ENCODE results near the gene LDLRAP1.

The LDLRAP1 gene

DNA sequence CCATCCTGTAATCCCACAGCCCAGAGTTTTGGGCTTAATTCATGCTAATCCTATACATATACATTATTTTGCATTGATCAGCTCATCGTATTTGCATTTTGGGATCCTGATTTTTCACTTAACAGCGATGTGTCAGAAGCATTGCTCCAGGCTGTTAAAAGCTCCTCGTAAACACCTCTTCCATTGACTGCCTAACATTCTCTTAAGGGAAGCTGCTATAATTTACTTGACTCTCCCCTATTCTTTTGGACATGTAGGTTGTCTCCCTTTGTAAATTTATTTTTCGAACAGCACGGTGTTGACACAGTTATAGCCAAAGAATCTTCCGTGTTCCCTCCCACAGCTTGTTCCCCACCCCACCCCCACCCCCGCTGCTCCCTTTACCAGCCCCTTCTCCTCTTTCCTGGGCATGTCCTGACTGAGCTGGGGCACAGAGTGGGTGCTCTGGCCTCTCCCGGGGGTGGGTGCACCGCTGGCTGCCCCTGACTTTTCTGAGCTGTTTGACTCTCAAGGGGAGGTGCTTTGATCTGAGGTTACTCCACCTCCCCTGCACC lies 22.8 kb downstream of the LDLRAP1 start:
- H3K4me1 ChIP-seq (ENCODE audit: insufficient read depth, low read length, severe bottlenecking) = peaks cover 45% of the 10 kb centered on the region
- H3K9me2 ChIP-seq (ENCODE audit: low read depth, low read length) = no peaks in the 10 kb centered on the region

GRCh38 chr1:25566730-25567341 lies 23.4 kb downstream of the LDLRAP1 start:
- Histone ChIP-seq H3K9me3 (ENCODE audit: low read length) (no peaks in the 10 kb centered on the region), H3K4me1 (ENCODE audit: insufficient read depth, low read length, severe bottlenecking) (peaks cover 39% of the 10 kb centered on the region), H4K20me1 (ENCODE audit: insufficient read depth, low read length) (no peaks in the 10 kb centered on the region), H3K4me3 (ENCODE audit: low read depth, low read length, poor library complexity, severe bottlenecking) (no peak overlapping the region), H2AFZ (ENCODE audit: low read length) (no peak overlapping the region), H3K27me3 (ENCODE audit: insufficient read depth, low read length) (peaks cover 1% of the 10 kb centered on the region; the same call in 1 of the 2 replicates), H3K9ac (ENCODE audit: low read length) (no peak overlapping the region), H3F3A (ENCODE audit: insufficient read depth, low read length) (no peaks in the 10 kb centered on the region), H3K9me2 (ENCODE audit: low read depth, low read length) (no peaks in the 10 kb centered on the region), H3K36me3 (ENCODE audit: insufficient read depth, low read length) (no peaks in the 10 kb centered on the region), H3K79me2 (ENCODE audit: insufficient read depth, low read length) (no peaks in the 10 kb centered on the region), H3K4me2 (ENCODE audit: low read length) (peak overlapping the region; percentile 28; the same call in 1 of the 2 replicates), H3K27ac (ENCODE audit: low read depth, low read length, poor library complexity, severe bottlenecking) (no peak overlapping the region)
- TF ChIP-seq, protein P1, sequence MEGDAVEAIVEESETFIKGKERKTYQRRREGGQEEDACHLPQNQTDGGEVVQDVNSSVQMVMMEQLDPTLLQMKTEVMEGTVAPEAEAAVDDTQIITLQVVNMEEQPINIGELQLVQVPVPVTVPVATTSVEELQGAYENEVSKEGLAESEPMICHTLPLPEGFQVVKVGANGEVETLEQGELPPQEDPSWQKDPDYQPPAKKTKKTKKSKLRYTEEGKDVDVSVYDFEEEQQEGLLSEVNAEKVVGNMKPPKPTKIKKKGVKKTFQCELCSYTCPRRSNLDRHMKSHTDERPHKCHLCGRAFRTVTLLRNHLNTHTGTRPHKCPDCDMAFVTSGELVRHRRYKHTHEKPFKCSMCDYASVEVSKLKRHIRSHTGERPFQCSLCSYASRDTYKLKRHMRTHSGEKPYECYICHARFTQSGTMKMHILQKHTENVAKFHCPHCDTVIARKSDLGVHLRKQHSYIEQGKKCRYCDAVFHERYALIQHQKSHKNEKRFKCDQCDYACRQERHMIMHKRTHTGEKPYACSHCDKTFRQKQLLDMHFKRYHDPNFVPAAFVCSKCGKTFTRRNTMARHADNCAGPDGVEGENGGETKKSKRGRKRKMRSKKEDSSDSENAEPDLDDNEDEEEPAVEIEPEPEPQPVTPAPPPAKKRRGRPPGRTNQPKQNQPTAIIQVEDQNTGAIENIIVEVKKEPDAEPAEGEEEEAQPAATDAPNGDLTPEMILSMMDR (IDR thresholded peaks at IDR 0.05; ENCODE audit: low read length) = peak; percentile 54
- TF ChIP-seq EZH2 (IDR thresholded peaks at IDR 0.05; ENCODE audit: borderline replicate concordance, low read length) = no peak

More for the DNA sequence above, 22.8 kb downstream of the LDLRAP1 start:
- Histone ChIP-seq H3K36me3 (ENCODE audit: insufficient read depth, low read length) (no peaks in the 10 kb centered on the region), H3K9ac (ENCODE audit: low read length) (no peak overlapping the region), H4K20me1 (ENCODE audit: insufficient read depth, low read length) (no peaks in the 10 kb centered on the region), H2AFZ (ENCODE audit: low read length) (no peak overlapping the region), H3K79me2 (ENCODE audit: insufficient read depth, low read length) (no peaks in the 10 kb centered on the region), H3K27me3 (ENCODE audit: insufficient read depth, low read length) (no peaks in the 10 kb centered on the region; the same call in 1 of the 2 replicates), H3K4me3 (ENCODE audit: low read depth, low read length, poor library complexity, severe bottlenecking) (no peak overlapping the region), H3K27ac (ENCODE audit: low read depth, low read length, poor library complexity, severe bottlenecking) (no peak overlapping the region), H3K4me2 (ENCODE audit: low read length) (peak overlapping the region; percentile 28; the same call in 1 of the 2 replicates), H3K9me3 (ENCODE audit: low read length) (no peaks in the 10 kb centered on the region), H3F3A (ENCODE audit: insufficient read depth, low read length) (no peaks in the 10 kb centered on the region)
- TF ChIP-seq EZH2 (IDR thresholded peaks at IDR 0.05; ENCODE audit: borderline replicate concordance, low read length) = no peak
- TF ChIP-seq, protein P1 (IDR thresholded peaks at IDR 0.05; ENCODE audit: low read length) = no peak

DNA sequence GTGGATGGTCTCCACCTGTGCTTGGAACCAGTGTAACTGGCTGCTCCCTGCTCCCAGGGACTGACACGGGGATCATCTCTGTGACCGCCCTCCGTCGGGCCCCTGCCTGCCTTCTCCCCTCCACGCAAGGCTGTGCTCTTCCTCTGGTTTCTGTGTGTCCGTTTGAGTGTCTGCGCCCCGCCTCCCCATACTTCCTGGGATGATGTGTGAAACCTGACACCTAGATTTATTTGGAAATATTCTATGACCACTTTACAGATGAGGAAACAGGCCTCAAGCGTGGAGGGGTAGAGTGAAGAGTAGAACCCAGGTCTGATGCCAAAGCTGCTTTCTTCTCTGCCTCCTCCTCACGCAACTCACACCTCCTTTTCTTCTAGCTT lies 24.3 kb downstream of the LDLRAP1 start:
- Histone ChIP-seq H3K4me1 (ENCODE audit: insufficient read depth, low read length, severe bottlenecking) (peaks cover 30% of the 10 kb centered on the region), H3K4me2 (ENCODE audit: low read length) (no peak overlapping the region), H3K9ac (ENCODE audit: low read length) (no peak overlapping the region)

More for the DNA sequence above, 24.3 kb downstream of the LDLRAP1 start:
- Histone ChIP-seq H3K27me3 (ENCODE audit: insufficient read depth, low read length) (peaks cover 8% of the 10 kb centered on the region; the same call in 1 of the 2 replicates), H2AFZ (ENCODE audit: low read length) (no peak overlapping the region), H3K4me3 (ENCODE audit: low read depth, low read length, poor library complexity, severe bottlenecking) (no peak overlapping the region), H3K36me3 (ENCODE audit: insufficient read depth, low read length) (no peaks in the 10 kb centered on the region), H3K27ac (ENCODE audit: low read depth, low read length, poor library complexity, severe bottlenecking) (no peak overlapping the region), H3K9me2 (ENCODE audit: low read depth, low read length) (no peaks in the 10 kb centered on the region), H3K79me2 (ENCODE audit: insufficient read depth, low read length) (no peaks in the 10 kb centered on the region), H3F3A (ENCODE audit: insufficient read depth, low read length) (no peaks in the 10 kb centered on the region), H4K20me1 (ENCODE audit: insufficient read depth, low read length) (no peaks in the 10 kb centered on the region), H3K9me3 (ENCODE audit: low read length) (no peaks in the 10 kb centered on the region)
- TF ChIP-seq, protein P1 (IDR thresholded peaks at IDR 0.05; ENCODE audit: low read length) = no peak
- no peak for TF ChIP-seq EZH2 (IDR thresholded peaks at IDR 0.05; ENCODE audit: borderline replicate concordance, low read length)
